ENCODE data around the gene RBP2.

- no peak for TF ChIP-seq CTCF (IDR thresholded peaks at IDR 0.05; ENCODE audit: poor library complexity)
- no peak for TF ChIP-seq EZH2 (IDR thresholded peaks at IDR 0.05; ENCODE audit: borderline replicate concordance)
- no peak for TF ChIP-seq EZH2phosphoT487 (IDR thresholded peaks at IDR 0.05; ENCODE audit: low read depth, severe bottlenecking, unreplicated experiment)
Measured at GRCh38 chr3:139450159-139450558, 26.2 kb downstream of the RBP2 start.

Data from hepatocyte (in vitro differentiated cells).